ENCODE data around the gene ZNF646. TPM values are rescaled to one million over a fixed set of nuclear protein-coding genes. Genes with fewer than 3 reads are reported as not detected.

ZNF646 gene
- total RNA-seq, 1 donor from 2014 or later: 7.5 TPM

DNA sequence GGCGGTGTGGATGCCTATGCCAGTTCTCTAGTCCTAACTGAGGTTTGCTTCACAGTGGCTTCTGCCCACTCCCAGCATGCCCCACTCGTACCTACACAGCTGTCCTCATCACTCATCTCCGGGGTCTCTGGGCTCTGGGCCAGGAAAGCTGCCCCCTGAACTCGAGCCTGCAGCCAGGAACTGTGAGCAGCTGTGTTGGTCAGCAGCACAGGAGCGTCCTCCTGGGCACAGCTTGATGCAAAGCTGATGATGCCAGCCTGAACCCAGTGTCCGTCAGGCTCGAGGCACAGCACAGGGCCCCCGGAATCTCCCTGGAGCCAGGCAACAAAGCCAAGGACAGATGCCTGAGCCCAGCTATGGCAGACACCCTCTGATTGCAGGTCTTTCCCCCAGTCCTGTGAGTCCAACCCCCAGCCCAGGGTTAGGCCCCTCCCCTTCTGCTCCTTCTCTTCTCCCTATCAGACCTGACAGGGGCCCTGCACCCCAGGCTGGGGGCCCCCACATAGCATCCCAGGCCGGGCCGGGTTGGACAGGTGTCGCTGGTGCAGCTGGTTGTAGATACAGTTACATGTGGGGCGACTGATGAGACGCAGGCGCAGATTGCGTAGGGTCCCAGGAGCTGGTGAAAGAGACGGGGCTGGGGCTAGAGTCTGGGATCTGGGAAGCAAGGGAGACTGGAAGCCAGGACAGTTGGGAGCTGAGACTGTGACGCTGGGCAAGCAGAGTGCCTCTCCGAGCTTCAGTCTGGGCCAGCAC is 11.8 kb downstream of the ZNF646 start:
- Histone ChIP-seq H2AFZ (replicated peaks) (no peak overlapping the region), H3K4me3 (no peak overlapping the region), H3K9me3 (ENCODE audit: low read depth) (no peaks in the 10 kb centered on the region), H3F3A (ENCODE audit: low read depth) (no peaks in the 10 kb centered on the region), H3K36me3 (no peaks in the 10 kb centered on the region), H3K27ac (no peak overlapping the region), H3K4me1 (no peaks in the 10 kb centered on the region), H3K4me2 (no peak overlapping the region), H4K20me1 (ENCODE audit: low read depth) (peaks cover 46% of the 10 kb centered on the region), H3K27me3 (no peaks in the 10 kb centered on the region), H3K79me2 (ENCODE audit: low read depth) (peaks cover under 1% of the 10 kb centered on the region), H3K9ac (no peak overlapping the region)
- H3K4me3 Mint-ChIP-seq: no peak overlapping the region
- DNase-seq (ENCODE audit: low spot score): no peak
- H3K4me1 Mint-ChIP-seq: peaks cover 3% of the 10 kb centered on the region
- H3K27me3 Mint-ChIP-seq (ENCODE audit: insufficient read depth, low read depth): peaks cover 13% of the 10 kb centered on the region
- H3K36me3 Mint-ChIP-seq: peaks cover 9% of the 10 kb centered on the region
- H3K27ac Mint-ChIP-seq: peak overlapping the region; percentile 82
- no peaks in the 10 kb centered on the region for H3K9me3 Mint-ChIP-seq
- no peak for TF ChIP-seq CTCF (IDR thresholded peaks at IDR 0.05)
- TF ChIP-seq EZH2phosphoT487 (IDR thresholded peaks at IDR 0.05): no peak
- TF ChIP-seq EZH2 (IDR thresholded peaks at IDR 0.05): no peak

DNA sequence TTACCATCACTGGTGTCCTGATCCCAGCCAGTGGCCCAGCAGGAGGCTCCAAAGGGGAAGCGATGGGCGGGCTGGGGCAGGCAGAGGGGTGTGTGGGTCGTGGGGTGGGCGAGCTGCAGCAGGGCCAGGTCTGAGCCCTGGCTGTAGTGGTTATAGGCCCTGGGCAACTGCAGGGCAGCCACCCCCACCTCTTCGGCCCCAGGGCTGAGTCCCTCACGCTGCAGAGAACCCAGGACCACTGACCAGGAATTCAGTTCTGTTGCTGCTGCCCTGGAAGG is 12.3 kb downstream of the ZNF646 start:
- Mint-ChIP-seq H3K4me1 (peaks cover 3% of the 10 kb centered on the region), H3K27me3 (ENCODE audit: insufficient read depth, low read depth) (peaks cover 12% of the 10 kb centered on the region), H3K4me3 (no peak overlapping the region), H3K27ac (no peak overlapping the region), H3K9me3 (no peaks in the 10 kb centered on the region), H3K36me3 (peaks cover 9% of the 10 kb centered on the region)
- Histone ChIP-seq H3F3A (ENCODE audit: low read depth) (no peaks in the 10 kb centered on the region), H3K4me2 (no peak overlapping the region), H4K20me1 (ENCODE audit: low read depth) (peaks cover 40% of the 10 kb centered on the region), H3K4me1 (no peaks in the 10 kb centered on the region), H3K79me2 (ENCODE audit: low read depth) (peaks cover 6% of the 10 kb centered on the region), H2AFZ (replicated peaks) (no peak overlapping the region), H3K36me3 (no peaks in the 10 kb centered on the region), H3K27me3 (no peaks in the 10 kb centered on the region), H3K9ac (no peak overlapping the region), H3K4me3 (no peak overlapping the region), H3K27ac (no peak overlapping the region), H3K9me3 (ENCODE audit: low read depth) (no peaks in the 10 kb centered on the region)
- no peak for DNase-seq (ENCODE audit: low spot score)
- TF ChIP-seq CTCF (IDR thresholded peaks at IDR 0.05) (no peak), EZH2phosphoT487 (IDR thresholded peaks at IDR 0.05) (no peak), EZH2 (IDR thresholded peaks at IDR 0.05) (no peak)

DNA sequence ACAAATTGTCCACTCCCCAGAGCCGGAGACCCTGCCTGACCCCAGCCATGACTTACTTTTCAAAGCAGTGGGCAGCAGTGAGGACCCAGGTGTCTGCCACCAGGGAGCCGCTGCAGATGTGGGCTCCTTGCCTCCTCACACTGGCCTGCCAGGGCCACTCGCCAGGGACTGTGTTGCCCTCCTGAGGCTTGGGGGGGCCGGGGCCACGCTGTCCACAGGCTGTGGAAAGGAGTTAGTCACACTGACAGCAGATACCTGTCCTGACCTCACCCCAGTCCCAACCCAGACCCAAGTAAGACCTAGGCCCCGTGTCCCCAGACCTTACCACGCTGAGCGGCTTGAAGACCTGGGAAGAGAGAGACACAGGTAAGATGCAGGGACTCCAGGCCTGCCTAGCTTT is 13.3 kb downstream of the ZNF646 start:
- Mint-ChIP-seq H3K4me1 (no peaks in the 10 kb centered on the region), H3K27me3 (ENCODE audit: insufficient read depth, low read depth) (peaks cover 5% of the 10 kb centered on the region), H3K36me3 (peaks cover 7% of the 10 kb centered on the region), H3K27ac (no peak overlapping the region), H3K4me3 (no peak overlapping the region), H3K9me3 (no peaks in the 10 kb centered on the region)
- Histone ChIP-seq H3K9me3 (ENCODE audit: low read depth) (no peaks in the 10 kb centered on the region), H3K27me3 (no peaks in the 10 kb centered on the region), H3K4me1 (no peaks in the 10 kb centered on the region), H3K27ac (no peak overlapping the region), H4K20me1 (ENCODE audit: low read depth) (peaks cover 36% of the 10 kb centered on the region), H3K36me3 (no peaks in the 10 kb centered on the region), H3K79me2 (ENCODE audit: low read depth) (peaks cover 13% of the 10 kb centered on the region), H3F3A (ENCODE audit: low read depth) (no peaks in the 10 kb centered on the region), H3K4me3 (no peak overlapping the region), H2AFZ (replicated peaks) (no peak overlapping the region), H3K4me2 (no peak overlapping the region), H3K9ac (no peak overlapping the region)
- no peak for TF ChIP-seq EZH2phosphoT487 (IDR thresholded peaks at IDR 0.05)
- TF ChIP-seq CTCF (IDR thresholded peaks at IDR 0.05): no peak
- no peak for TF ChIP-seq EZH2 (IDR thresholded peaks at IDR 0.05)
- no peak for DNase-seq (ENCODE audit: low spot score)

Data from neural progenitor cell (in vitro differentiated cells).